Measurements from ENCODE around the gene XRRA1. TPM values are rescaled to one million over a fixed set of nuclear protein-coding genes. Genes with fewer than 3 reads are reported as not detected.
A peak's percentile ranks its signal among the peaks of the same experiment; 100 is the strongest.

Gene XRRA1
- total and polyA plus RNA-seq, 2 of the 4 experiments (the other 2 are of a cell fraction), result 5.4 to 6.3 TPM

GRCh38 chr11:74956397-74957015 lies 7.6 kb upstream of the XRRA1 start:
- ChIA-PET CTCF (no interaction called here), POLR2A (ENCODE audit: unreplicated experiment) (no interaction called here)
- DNase-seq (no peak), ATAC-seq (ENCODE audit: low read depth) (no peak)
- dilution Hi-C loops (cut with HindIII; ENCODE audit: low sequenced_read_pairs, unreplicated experiment), result no loop called here
- H2AFZ ChIP-seq (replicated peaks; ENCODE audit: low read length, poor library complexity), result no peak overlapping the region
- H3K23ac ChIP-seq (ENCODE audit: low read depth, low read length), result peak overlapping the region; percentile 46
- peaks cover 7% of the 10 kb centered on the region; the same call in 1 of the 2 replicates for H3K9me1 ChIP-seq (ENCODE audit: insufficient read depth, low read length)
- H3K27ac ChIP-seq (ENCODE audit: insufficient read depth, low read length), result no peak overlapping the region
- H4K91ac ChIP-seq (ENCODE audit: insufficient read depth, low read depth, low read length), result no peak overlapping the region
- H3K79me1 ChIP-seq (ENCODE audit: low read depth in 1 of 2, low read length in 2 of 2), result peaks cover 22 to 69% of the 10 kb centered on the region in 2 experiments; a peak in 3 of 4 replicates
- no peak overlapping the region for H2BK15ac ChIP-seq (ENCODE audit: low read depth, low read length)
- H3K4ac ChIP-seq (ENCODE audit: low read depth, low read length), result no peak overlapping the region
- intact Hi-C loops (cut with micrococcal nuclease), result no loop called here
- no peaks in the 10 kb centered on the region for H3K27me3 ChIP-seq (ENCODE audit: control insufficient read depth, insufficient read depth, low read length)
- peaks cover 6% of the 10 kb centered on the region; the same call in 1 of the 2 replicates for H3K36me3 ChIP-seq (ENCODE audit: control insufficient read depth, insufficient read depth, low read length)
- no peaks in the 10 kb centered on the region for H3K9me3 ChIP-seq (ENCODE audit: control insufficient read depth, insufficient read depth, low read length)
- no peak overlapping the region for H3K4me2 ChIP-seq (ENCODE audit: low read depth, low read length)
- no peak overlapping the region for H3K56ac ChIP-seq (ENCODE audit: extremely low read depth, insufficient read depth, low read length)
- H3K9ac ChIP-seq (ENCODE audit: low read depth, low read length), result no peak overlapping the region; the same call in 1 of the 2 replicates
- WGBS, 2 experiments (ENCODE audit: extremely low coverage in 2 of 2, insufficient read length in 1 of 2), result 75% methylated on average over 3 of the region's 4 CpGs; no CpG with 5 or more reads in 1 of the 2 experiments
- H3K14ac ChIP-seq (replicated peaks; ENCODE audit: low read depth, low read length), result 0 out of 2 replicates have a peak overlapping the region, but pooled peaks have one; percentile 11
- H2AK5ac ChIP-seq (ENCODE audit: low read depth, low read length), result no peak overlapping the region
- H4K8ac ChIP-seq (ENCODE audit: low read depth in 2 of 2, low read length in 2 of 2), result peak overlapping the region in 1 of 2 experiments; percentile 24; a peak in 1 of 4 replicates
- H3K4me3 ChIP-seq (ENCODE audit: insufficient read depth, low read depth, low read length), result no peak overlapping the region
- H2AK9ac ChIP-seq (replicated peaks; ENCODE audit: low read depth, low read length, poor library complexity), result no peak overlapping the region
- peaks cover 10% of the 10 kb centered on the region for H3K4me1 ChIP-seq (ENCODE audit: control insufficient read depth, insufficient read depth, low read length)
- H2BK20ac ChIP-seq (ENCODE audit: low read depth, low read length), result no peak overlapping the region
- H3K18ac ChIP-seq (ENCODE audit: low read depth, low read length), result no peak overlapping the region
- H2BK120ac ChIP-seq (ENCODE audit: low read depth, low read length), result no peak overlapping the region
- no TSS peak for BruUV-seq (replicated peaks)
- H4K5ac ChIP-seq (ENCODE audit: low read depth, low read length), result no peak overlapping the region
- TF ChIP-seq RFX5 (IDR thresholded peaks at IDR 0.05; ENCODE audit: low read depth, low read length) (no peak), MAZ (IDR thresholded peaks at IDR 0.05; ENCODE audit: borderline replicate concordance, low read depth, low read length) (no peak), CEBPB (IDR thresholded peaks at IDR 0.05; ENCODE audit: low read depth, low read length) (no peak), CHD1 (IDR thresholded peaks at IDR 0.05; ENCODE audit: low read depth, low read length) (no peak), MXI1 (IDR thresholded peaks at IDR 0.05; ENCODE audit: borderline replicate concordance, low read depth, low read length) (no peak), ELK1 (IDR thresholded peaks at IDR 0.05; ENCODE audit: borderline replicate concordance, low read depth, low read length) (no peak), RAD21 (IDR thresholded peaks at IDR 0.05; ENCODE audit: low read length) (no peak), NFE2L2 (IDR thresholded peaks at IDR 0.05; ENCODE audit: low read depth, low read length) (no peak), RCOR1 (IDR thresholded peaks at IDR 0.05; ENCODE audit: insufficient replicate concordance, low read length) (no peak)
- in situ Hi-C loops (cut with MboI; ENCODE audit: low sequenced_read_pairs), result no loop called here
- H4K20me1 ChIP-seq (ENCODE audit: insufficient read depth, low read length), result peaks cover 72% of the 10 kb centered on the region
- H2BK5ac ChIP-seq (ENCODE audit: low read depth, low read length, poor library complexity, severe bottlenecking), result no peak overlapping the region
